HFFc6 (cell line): ENCODE data around the gene CDH13. TPM values are rescaled to one million over a fixed set of nuclear protein-coding genes. Genes with fewer than 3 reads are reported as not detected.

ENCODE experiments used
- DNase-seq: peaks from one replicate; pipeline ENCODE4 v3.0.0-alpha.2; 2018
- H3K27ac Mint-ChIP-seq: 2 replicates; pipeline ENCODE4 v1.8.0; 2020; ENCODE audit warnings: mild to moderate bottlenecking, mixed read lengths
- H3K27me3 Mint-ChIP-seq: 2 replicates; pipeline ENCODE4 v1.8.0; 2021; ENCODE audit warnings: mild to moderate bottlenecking, moderate library complexity, mixed read lengths; ENCODE audit not compliant: insufficient read depth
- H3K36me3 Mint-ChIP-seq: 2 replicates; pipeline ENCODE4 v1.8.0; 2021; ENCODE audit warnings: low read depth, mixed read lengths
- H3K4me1 Mint-ChIP-seq: 2 replicates; pipeline ENCODE4 v1.8.0; 2020; ENCODE audit warnings: low read depth, mixed read lengths
- H3K4me3 Mint-ChIP-seq: 2 replicates; pipeline ENCODE4 v1.8.0; 2020; ENCODE audit warnings: mild to moderate bottlenecking, moderate library complexity, mixed read lengths
- H3K9me3 Mint-ChIP-seq: 2 replicates; pipeline ENCODE4 v1.8.0; 2020; ENCODE audit warnings: mild to moderate bottlenecking, mixed read lengths
- total RNA-seq, 6 experiments: library from RNA; stranded (reverse); fragmentation: NEBNext Ultra II Directional; extraction: Animal tissue kit (Norgen Biotek cat#: 25700); gene quantifications; 2 replicates in 1 of 6; 3 replicates in 5 of 6; pipeline ENCODE4 v1.2.3, GENCODE V29; 2021
- TF ChIP-seq, protein P1 (sequence below): fragments of 200-600 bp; sonication (generic); IDR thresholded peaks from 2 replicates; pipeline ENCODE4 v1.5.0; 2021; ENCODE audit warnings: antibody characterized with exemption, mild to moderate bottlenecking

Gene CDH13
- total RNA-seq, 6 experiments from 2014 or later: 3.6 to 14.7 (median 4.7) TPM

DNA sequence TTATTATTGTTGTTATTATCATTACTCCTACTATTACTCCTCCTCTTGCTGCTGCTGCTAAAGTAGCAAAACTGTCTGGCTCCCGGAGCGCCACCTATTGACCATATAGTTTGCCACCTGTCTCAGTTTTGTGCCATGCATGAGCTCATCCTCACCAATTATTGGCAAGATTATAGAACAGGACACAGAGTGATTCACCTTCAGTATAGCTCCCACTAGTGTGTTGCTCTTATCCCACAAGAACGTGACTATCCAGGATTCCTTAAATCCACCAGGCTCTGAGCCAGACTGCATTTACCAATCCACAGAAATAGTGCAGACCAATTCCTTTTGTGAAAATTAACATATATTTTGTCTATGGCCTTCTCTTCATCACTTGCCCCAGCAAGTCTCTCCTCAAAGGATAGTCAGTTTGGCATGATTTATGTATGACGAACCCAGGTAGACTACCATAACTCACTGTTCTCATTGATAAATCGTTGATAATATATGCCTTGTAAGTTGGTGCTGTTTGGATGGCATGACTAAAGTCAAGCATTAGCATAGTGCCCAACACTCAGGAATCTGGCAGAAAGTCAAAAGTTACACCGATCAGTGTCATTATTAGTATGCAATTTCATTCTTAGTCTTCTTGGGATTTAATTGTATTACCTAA, 775.5 kb downstream of the CDH13 start:
- peak; percentile 29 for DNase-seq
- TF ChIP-seq, protein P1, sequence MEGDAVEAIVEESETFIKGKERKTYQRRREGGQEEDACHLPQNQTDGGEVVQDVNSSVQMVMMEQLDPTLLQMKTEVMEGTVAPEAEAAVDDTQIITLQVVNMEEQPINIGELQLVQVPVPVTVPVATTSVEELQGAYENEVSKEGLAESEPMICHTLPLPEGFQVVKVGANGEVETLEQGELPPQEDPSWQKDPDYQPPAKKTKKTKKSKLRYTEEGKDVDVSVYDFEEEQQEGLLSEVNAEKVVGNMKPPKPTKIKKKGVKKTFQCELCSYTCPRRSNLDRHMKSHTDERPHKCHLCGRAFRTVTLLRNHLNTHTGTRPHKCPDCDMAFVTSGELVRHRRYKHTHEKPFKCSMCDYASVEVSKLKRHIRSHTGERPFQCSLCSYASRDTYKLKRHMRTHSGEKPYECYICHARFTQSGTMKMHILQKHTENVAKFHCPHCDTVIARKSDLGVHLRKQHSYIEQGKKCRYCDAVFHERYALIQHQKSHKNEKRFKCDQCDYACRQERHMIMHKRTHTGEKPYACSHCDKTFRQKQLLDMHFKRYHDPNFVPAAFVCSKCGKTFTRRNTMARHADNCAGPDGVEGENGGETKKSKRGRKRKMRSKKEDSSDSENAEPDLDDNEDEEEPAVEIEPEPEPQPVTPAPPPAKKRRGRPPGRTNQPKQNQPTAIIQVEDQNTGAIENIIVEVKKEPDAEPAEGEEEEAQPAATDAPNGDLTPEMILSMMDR: peak; percentile 46; the same call in 1 of the 2 replicates
- Mint-ChIP-seq H3K9me3 (peaks cover 26% of the 10 kb centered on the region), H3K4me1 (peaks cover 11% of the 10 kb centered on the region; the same call in 1 of the 2 replicates), H3K4me3 (no peak overlapping the region), H3K36me3 (no peaks in the 10 kb centered on the region), H3K27me3 (peaks cover 2% of the 10 kb centered on the region; the same call in 1 of the 2 replicates), H3K27ac (no peak overlapping the region)

DNA sequence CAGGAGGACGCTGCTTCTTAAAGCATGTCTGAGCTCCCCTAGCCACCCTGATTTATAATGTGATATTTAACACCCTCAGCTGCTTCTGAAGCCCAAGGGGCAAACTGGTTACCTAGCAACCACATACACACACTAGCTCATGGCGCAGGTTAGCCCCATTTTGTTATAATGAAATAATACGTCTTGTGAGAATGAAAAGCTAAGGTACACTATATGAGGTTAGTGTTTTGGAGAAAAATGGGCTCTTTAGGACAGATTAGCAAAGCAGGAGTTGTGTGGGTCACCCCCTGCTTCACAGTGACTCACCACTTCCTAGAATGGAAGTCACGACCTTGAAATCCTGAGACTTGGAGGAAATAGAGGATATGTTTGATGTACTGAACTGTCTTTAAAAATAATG, 776.2 kb downstream of the CDH13 start:
- no peak overlapping the region for H3K4me3 Mint-ChIP-seq
- peaks cover 26% of the 10 kb centered on the region for H3K9me3 Mint-ChIP-seq
- DNase-seq: peak; percentile 15
- TF ChIP-seq, protein P1: no peak
- no peaks in the 10 kb centered on the region for H3K36me3 Mint-ChIP-seq
- peaks cover 11% of the 10 kb centered on the region; the same call in 1 of the 2 replicates for H3K4me1 Mint-ChIP-seq
- H3K27ac Mint-ChIP-seq: peak overlapping the region; percentile 53; the same call in 1 of the 2 replicates
- peaks cover 2% of the 10 kb centered on the region; the same call in 1 of the 2 replicates for H3K27me3 Mint-ChIP-seq

DNA sequence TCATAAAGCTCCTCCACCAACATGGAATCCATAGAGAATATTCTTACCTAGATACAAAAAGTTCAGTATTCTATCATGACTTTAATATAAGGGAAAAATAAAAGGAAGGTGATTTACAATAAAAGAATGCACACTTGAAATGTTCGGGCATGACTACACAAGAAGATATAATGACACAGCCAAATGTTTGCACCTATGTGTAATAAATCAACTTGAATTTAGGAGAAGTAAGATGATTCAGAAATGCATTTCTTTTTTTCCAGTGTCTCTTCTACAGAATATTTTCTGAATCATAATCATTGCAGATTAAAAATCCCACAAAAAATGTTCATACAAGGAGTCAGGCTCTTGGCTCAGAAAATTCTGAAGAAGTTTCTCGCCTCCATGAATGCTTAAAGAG, 777.0 kb downstream of the CDH13 start:
- Mint-ChIP-seq H3K9me3 (peaks cover 28% of the 10 kb centered on the region), H3K27ac (no peak overlapping the region), H3K4me1 (peaks cover 11% of the 10 kb centered on the region; the same call in 1 of the 2 replicates), H3K4me3 (no peak overlapping the region), H3K27me3 (peaks cover 2% of the 10 kb centered on the region; the same call in 1 of the 2 replicates), H3K36me3 (no peaks in the 10 kb centered on the region)
- DNase-seq: peak; percentile 63
- TF ChIP-seq, protein P1: no peak

DNA sequence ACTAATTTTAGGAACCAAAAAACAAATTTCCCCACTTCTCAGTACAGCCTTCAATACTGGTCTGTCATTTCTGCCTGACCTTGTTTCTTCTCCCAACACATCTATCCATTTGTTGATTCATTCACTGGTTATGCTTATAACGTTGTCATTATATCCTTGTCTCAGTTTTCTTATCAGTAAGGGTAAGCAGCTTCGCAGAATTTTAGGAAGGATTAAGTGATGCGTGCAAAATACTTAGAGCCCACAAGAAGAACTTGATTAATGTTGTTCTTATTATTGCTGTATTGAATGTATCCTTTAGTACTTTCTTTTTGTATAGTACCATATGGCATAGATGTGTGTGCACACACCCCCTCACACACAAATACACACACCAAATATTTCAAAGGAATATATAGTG, 777.5 kb downstream of the CDH13 start:
- no peak for DNase-seq
- H3K27me3 Mint-ChIP-seq: peaks cover 2% of the 10 kb centered on the region; the same call in 1 of the 2 replicates
- TF ChIP-seq, protein P1: no peak

DNA sequence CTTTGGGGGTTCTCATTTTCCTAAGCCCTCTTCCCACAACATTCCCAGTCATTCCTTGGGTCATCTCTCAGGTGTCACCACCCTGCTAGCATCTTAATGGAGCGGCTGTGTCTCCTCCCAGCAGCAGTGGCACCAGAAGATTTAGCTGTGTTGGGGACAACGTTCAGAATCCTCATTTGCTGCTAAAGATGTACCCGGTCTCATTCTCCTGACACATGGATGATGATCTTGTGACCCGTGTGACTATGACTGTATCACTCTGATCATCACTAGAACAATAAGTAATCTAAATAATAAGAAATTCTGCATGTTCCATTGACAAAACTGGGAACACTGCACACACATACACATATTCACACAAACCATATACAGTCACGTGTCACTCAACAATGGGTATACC, 781.2 kb downstream of the CDH13 start:
- TF ChIP-seq, protein P1: no peak
- H3K4me1 Mint-ChIP-seq: peaks cover 11% of the 10 kb centered on the region; the same call in 1 of the 2 replicates
- H3K9me3 Mint-ChIP-seq: peaks cover 21% of the 10 kb centered on the region
- no peak overlapping the region for H3K27ac Mint-ChIP-seq
- H3K27me3 Mint-ChIP-seq: peaks cover 2% of the 10 kb centered on the region; the same call in 1 of the 2 replicates
- no peak for DNase-seq
- H3K4me3 Mint-ChIP-seq: no peak overlapping the region
- H3K36me3 Mint-ChIP-seq: no peaks in the 10 kb centered on the region

More for the DNA sequence above, 777.5 kb downstream of the CDH13 start:
- no peaks in the 10 kb centered on the region for H3K36me3 Mint-ChIP-seq
- no peak overlapping the region for H3K27ac Mint-ChIP-seq
- H3K9me3 Mint-ChIP-seq: peaks cover 28% of the 10 kb centered on the region
- peaks cover 11% of the 10 kb centered on the region; the same call in 1 of the 2 replicates for H3K4me1 Mint-ChIP-seq
- no peak overlapping the region for H3K4me3 Mint-ChIP-seq
